ENCODE results near the gene IL36B.

The IL36B gene

DNA sequence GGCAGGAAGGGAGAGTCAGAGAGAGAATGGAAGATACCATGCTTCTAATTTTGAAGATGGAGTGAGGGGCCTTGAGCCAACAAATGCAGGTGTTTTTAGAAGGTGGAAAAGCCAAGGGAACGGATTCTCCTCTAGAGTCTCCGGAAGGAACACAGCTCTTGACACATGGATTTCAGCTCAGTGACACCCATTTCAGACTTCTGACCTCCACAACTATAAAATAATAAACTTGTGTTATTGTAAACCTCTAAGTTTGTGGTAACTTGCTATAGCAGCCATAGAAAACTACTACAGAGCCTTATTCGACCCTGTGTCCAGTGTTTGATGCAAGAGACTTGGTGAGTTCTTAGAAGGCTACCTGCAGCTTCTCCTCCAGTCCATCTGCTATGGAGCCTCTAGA is 22.9 kb upstream of the IL36B start:
- no peak for DNase-seq (ENCODE audit: low read depth)

- no peak for DNase-seq (ENCODE audit: low read depth)
Observed at GRCh38 chr2:113075030-113075429, 22.4 kb upstream of the IL36B start.

- DNase-seq (ENCODE audit: low read depth) = no peak
Observed at GRCh38 chr2:113073325-113073834, 20.7 kb upstream of the IL36B start.

- DNase-seq (ENCODE audit: low read depth) = no peak
Observed at GRCh38 chr2:113072584-113072983, 19.9 kb upstream of the IL36B start.

DNA sequence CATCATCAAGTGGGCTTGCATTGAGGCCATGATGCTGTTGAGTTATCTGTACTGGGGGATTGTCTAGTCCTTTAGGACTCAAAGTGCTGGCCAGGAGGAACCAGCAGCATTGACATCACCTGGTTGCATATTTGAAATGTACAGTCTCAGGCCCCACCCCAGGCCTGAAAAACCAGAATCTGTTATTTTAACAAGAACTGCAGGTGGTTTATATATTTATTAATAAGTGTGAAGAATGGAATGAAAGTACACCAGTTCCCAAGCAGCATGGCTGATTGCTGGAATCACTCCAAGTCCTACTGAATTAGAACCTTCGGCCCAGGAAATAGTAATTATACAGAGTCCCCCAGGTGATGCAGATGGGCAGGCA is 17.9 kb upstream of the IL36B start:
- DNase-seq (ENCODE audit: low read depth) = no peak

GRCh38 chr2:113069676-113070605 is 17.3 kb upstream of the IL36B start:
- no peak for DNase-seq (ENCODE audit: low read depth)

- no peak for DNase-seq (ENCODE audit: low read depth)
Observed at GRCh38 chr2:113068706-113069485, 16.2 kb upstream of the IL36B start.

DNA sequence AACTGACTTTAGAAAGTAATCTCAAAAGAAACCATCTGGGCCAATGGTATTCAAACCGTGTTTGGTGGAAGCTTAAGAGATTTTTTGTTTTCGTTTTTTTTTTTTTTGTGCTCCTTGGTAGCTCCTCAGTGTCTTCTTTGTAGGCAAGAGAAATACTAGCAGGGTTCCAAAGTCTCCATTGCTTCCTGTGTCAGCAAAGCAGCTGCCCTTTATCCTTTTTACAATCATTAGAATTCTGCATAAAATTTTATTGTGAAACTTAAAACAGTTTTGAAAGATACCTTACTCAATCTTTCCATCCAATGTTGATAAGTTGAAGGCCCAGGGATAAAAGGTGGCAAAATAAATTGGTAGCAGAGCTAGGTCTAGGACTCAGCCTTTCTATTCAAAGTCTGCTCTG is 15.6 kb upstream of the IL36B start:
- no peak for DNase-seq (ENCODE audit: low read depth)

GRCh38 chr2:113067681-113068080 is 15.0 kb upstream of the IL36B start, which contains the start of gene IL1F10:
IL1F10 (plus strand) TSS chr2:113067970; CDS start chr2:113072739, 4,769 bp downstream.
- no peak for DNase-seq (ENCODE audit: low read depth)

- DNase-seq (ENCODE audit: low read depth) = no peak
Observed at GRCh38 chr2:113064898-113065297, 12.2 kb upstream of the IL36B start.

DNA sequence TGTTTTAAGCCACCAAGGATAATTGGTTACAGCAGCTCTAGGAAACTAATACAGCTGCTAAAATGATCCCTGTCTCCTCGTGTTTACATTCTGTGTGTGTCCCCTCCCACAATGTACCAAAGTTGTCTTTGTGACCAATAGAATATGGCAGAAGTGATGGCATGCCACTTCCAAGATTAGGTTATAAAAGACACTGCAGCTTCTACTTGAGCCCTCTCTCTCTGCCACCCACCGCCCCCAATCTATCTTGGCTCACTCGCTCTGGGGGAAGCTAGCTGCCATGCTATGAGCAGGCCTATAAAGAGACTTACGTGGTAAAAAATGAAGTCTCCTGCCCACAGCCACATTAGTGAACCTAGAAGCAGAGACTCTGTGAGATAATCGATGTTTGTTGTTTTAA is 11.6 kb upstream of the IL36B start:
- DNase-seq (ENCODE audit: low read depth) = no peak

- DNase-seq (ENCODE audit: low read depth) = no peak
Observed at GRCh38 chr2:113061896-113062770, 9.5 kb upstream of the IL36B start.

DNA sequence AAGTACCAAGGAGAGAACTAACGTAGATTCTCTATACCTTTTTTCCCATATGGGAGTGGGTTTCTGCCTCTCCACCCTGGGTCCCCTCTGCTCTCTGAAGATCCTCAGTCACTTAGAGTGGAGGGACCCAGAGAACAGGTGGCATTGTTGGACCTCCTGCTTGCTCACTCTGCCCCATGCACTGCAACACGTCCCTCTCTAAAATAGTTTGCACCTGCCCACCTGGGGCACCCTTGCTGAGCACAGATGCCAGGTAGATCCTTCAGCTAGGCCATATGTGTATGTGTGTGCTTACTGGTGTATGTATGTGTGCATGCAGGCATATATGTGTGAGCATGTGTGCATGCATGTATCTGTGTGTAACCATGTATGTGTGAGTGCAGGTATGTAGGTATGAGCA is 8.6 kb upstream of the IL36B start:
- no peak for DNase-seq (ENCODE audit: low read depth)

GRCh38 chr2:113060796-113061195 is 8.1 kb upstream of the IL36B start:
- DNase-seq (ENCODE audit: low read depth) = no peak

- no peak for DNase-seq (ENCODE audit: low read depth)
Observed at GRCh38 chr2:113060396-113060795, 7.7 kb upstream of the IL36B start.

DNA sequence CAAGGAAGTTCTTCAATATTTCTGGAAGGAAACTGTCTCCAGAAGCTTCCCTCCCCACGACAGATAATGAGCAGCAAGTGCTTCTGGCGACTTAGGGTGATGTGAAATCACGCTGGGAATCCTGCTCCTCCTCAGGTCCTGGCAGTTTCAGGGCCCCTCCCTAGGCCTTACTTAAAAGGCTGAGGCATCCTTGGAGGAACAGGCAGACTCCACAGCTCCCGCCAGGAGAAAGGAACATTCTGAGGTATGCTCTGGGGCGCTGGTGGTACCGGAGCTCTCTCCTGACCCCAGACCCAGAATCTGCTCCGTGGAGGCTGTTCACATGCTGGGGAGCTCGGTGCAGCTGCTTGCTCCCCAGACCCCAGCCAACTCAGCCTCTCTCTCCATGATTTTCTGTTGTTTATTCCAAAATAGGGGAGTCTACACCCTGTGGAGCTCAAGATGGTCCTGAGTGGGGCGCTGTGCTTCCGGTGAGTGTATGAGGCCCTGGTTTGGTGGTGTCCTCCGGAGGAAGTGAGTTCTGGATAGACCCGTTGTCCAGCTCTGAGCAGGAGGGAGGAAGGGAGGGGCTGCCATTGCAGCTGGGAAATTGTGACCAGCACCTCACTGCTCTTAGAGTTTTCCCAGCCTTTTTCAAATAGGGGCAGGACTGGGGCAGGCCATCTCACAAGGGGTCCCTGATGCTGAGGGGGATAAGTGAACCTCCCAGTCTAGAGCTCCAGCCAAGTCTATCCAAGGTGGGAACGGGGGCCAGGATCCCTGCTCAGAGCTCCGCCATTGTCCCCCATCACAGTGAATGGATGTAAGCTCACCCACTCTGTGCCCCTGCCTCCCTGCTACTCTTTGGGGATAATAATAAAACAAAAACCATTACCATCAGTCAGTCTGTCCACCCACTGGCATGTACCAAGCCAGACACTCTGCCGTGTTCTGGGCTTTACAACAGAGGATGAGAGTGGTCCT is 6.6 kb upstream of the IL36B start, which contains the start of gene IL36RN:
TSS of gene IL36RN (plus strand) at position 201 of the 963 bp plus-strand sequence. CDS start at position 442, 241 bp downstream.
- DNase-seq (ENCODE audit: low read depth) = no peak

GRCh38 chr2:113058411-113058994 is 5.8 kb upstream of the IL36B start:
- no peak for DNase-seq (ENCODE audit: low read depth)

DNA sequence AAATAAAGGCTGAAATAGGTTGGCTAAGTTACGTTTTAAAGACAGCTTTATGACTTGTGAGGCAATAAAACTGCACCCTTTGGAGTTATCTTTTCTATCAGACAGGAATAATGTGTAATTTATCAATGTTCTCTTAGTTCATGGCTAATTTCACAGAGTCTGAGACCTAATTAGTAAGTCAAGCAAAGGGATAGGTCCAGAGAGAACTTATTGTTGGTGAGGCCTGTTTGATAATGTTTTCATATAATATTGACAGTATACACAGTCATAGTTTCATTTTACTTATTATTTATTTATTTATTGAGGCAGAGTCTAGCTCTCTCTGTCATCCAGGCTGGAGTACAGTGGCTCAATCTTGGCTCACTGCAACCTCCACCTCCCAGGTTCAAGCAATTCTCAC is 4.5 kb upstream of the IL36B start:
- DNase-seq (ENCODE audit: low read depth) = no peak

- no peak for DNase-seq (ENCODE audit: low read depth)
Observed at GRCh38 chr2:113056521-113056920, 3.9 kb upstream of the IL36B start.

GRCh38 chr2:113054066-113054465 is 1.4 kb upstream of the IL36B start:
- DNase-seq (ENCODE audit: low read depth) = no peak

All from stimulated activated CD8-positive, alpha-beta memory T cell treated with anti-CD3 and anti-CD28 coated beads, Interleukin-15, amount 100 ng/mL, for 1 hour (primary cell).